Neutrophil (primary cell): ENCODE measurements around the gene SPATA6L.

Source experiments
- H3K27ac ChIP-seq: fragments of 200-600 bp; sonication (generic); 2 replicates; pipeline ENCODE4 v1.5.1; 2016; ENCODE audit warnings: mild to moderate bottlenecking, moderate library complexity
- H3K27me3 ChIP-seq: fragments of 200-600 bp; sonication (generic); 2 replicates; pipeline ENCODE4 v1.6.0; 2016; ENCODE audit warnings: mild to moderate bottlenecking
- H3K36me3 ChIP-seq: fragments of 200-600 bp; sonication (generic); 2 replicates; pipeline ENCODE4 v1.5.1; 2017
- H3K4me1 ChIP-seq, 2 experiments: fragments of 200-600 bp in 1 of 2; sonication (generic) in 1 of 2; 1 replicate in 1 of 2; 2 replicates in 1 of 2; pipeline versions ENCODE4 v1.5.1 to v1.6.1; 2013 to 2016; ENCODE audit warnings: low read depth in 1 of 2, low read length in 1 of 2, mild to moderate bottlenecking in 1 of 2, moderate library complexity in 1 of 2; ENCODE audit not compliant: control insufficient read depth in 1 of 2, insufficient read depth in 1 of 2
- H3K4me3 ChIP-seq, 2 experiments: fragments of 200-600 bp in 1 of 2; sonication (generic) in 1 of 2; 1 replicate in 1 of 2; 2 replicates in 1 of 2; pipeline ENCODE4 v1.5.1; 2013 to 2016; ENCODE audit warnings: low read depth in 1 of 2, low read length in 1 of 2, mild to moderate bottlenecking in 1 of 2, moderate library complexity in 1 of 2
- H3K9me3 ChIP-seq: fragments of 200-600 bp; sonication (generic); 2 replicates; pipeline ENCODE4 v1.5.1; 2016
- TF ChIP-seq, protein P1 (sequence below): fragments of 200-600 bp; sonication (generic); IDR thresholded peaks from 2 replicates; pipeline ENCODE4 v1.5.1; 2016; ENCODE audit warnings: antibody characterized with exemption

Gene SPATA6L

DNA sequence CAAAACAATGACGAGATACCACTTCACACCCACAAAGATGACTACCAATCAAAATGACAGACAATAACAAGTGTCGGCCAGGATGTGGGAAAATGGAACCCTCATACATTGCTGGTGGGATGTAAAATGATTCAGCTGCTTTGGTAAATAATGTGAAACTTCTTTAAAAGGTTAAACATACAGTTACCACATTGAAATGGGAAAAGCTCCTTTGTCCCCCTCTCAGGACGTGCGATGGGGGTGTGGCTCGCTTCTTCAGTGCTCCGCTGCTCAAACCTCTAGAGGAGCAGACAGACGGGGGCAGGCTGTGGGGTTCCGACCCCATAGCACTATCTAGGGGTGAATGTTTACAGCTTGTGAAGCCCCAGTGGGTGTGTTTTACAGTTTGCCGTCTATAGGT lies 12.2 kb downstream of the SPATA6L start:
- no peak overlapping the region for H3K4me3 ChIP-seq
- no peak overlapping the region for H3K27ac ChIP-seq
- H3K9me3 ChIP-seq: no peaks in the 10 kb centered on the region
- no peaks in the 10 kb centered on the region for H3K4me1 ChIP-seq
- TF ChIP-seq, protein P1, sequence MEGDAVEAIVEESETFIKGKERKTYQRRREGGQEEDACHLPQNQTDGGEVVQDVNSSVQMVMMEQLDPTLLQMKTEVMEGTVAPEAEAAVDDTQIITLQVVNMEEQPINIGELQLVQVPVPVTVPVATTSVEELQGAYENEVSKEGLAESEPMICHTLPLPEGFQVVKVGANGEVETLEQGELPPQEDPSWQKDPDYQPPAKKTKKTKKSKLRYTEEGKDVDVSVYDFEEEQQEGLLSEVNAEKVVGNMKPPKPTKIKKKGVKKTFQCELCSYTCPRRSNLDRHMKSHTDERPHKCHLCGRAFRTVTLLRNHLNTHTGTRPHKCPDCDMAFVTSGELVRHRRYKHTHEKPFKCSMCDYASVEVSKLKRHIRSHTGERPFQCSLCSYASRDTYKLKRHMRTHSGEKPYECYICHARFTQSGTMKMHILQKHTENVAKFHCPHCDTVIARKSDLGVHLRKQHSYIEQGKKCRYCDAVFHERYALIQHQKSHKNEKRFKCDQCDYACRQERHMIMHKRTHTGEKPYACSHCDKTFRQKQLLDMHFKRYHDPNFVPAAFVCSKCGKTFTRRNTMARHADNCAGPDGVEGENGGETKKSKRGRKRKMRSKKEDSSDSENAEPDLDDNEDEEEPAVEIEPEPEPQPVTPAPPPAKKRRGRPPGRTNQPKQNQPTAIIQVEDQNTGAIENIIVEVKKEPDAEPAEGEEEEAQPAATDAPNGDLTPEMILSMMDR: no peak
- peaks cover 70% of the 10 kb centered on the region for H3K27me3 ChIP-seq
- no peaks in the 10 kb centered on the region for H3K36me3 ChIP-seq

DNA sequence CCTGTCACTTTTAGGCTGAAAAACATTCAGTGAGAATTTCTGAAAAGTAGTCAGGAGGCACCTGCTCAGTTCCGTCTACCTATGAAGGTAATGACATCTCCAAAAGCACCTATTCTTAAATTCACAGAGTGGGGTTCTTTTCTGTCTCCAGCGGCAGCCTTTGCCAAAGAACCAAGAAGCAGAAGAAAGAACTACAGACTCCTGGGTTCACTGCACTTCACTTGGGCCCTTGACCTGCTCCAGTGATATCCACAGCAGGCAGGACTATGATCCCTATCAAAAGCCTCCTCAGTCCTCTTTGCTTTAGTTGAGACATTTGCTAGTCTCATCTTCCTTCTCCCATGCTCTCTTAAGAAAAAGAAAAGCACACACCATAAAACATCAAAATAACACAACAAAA lies 23.9 kb downstream of the SPATA6L start:
- no peaks in the 10 kb centered on the region for H3K36me3 ChIP-seq
- H3K9me3 ChIP-seq: no peaks in the 10 kb centered on the region
- no peak overlapping the region for H3K4me3 ChIP-seq
- H3K27ac ChIP-seq: no peak overlapping the region
- H3K27me3 ChIP-seq: peaks cover 9% of the 10 kb centered on the region
- no peaks in the 10 kb centered on the region for H3K4me1 ChIP-seq
- TF ChIP-seq, protein P1: no peak

DNA sequence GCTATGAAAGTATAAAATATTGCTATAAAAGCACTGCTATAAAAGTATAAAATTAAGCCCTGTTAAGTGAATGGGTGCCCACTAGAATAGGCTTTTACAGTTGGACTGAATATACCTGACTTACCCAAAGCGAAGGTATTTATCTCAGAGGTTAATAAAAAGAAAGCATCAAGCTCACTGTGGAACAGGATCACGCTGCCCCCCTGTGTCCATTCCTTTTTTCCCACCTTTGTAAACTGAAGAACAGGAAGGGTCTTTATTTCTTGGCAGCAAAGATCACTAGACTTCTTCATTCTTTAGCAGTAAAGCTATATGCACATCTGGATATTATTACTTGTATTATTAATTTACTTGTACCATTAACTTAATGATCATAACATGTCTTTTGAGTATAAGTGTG lies 26.3 kb downstream of the SPATA6L start:
- no peaks in the 10 kb centered on the region for H3K9me3 ChIP-seq
- H3K27me3 ChIP-seq: peaks cover 30% of the 10 kb centered on the region
- TF ChIP-seq, protein P1: no peak
- H3K36me3 ChIP-seq: no peaks in the 10 kb centered on the region
- H3K27ac ChIP-seq: no peak overlapping the region
- H3K4me3 ChIP-seq: no peak overlapping the region
- no peaks in the 10 kb centered on the region for H3K4me1 ChIP-seq

DNA sequence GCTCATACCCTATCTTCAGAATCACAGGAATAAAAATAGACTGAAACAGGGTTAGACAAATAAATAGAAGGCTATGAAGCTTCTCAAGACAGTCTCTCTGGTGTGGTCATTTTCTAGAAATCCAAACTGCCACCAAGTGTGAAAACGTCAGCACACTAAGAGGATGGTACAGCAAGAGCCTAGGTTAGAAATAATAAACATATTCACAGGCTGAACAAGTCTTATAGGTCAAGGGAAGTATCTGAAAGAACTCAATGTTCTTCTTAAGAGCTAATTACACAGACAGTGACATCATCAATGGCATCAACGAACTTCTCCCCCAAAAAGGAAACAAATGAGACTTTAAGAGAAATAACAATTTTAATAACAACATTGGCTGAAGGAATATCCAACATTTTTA lies 26.9 kb downstream of the SPATA6L start:
- TF ChIP-seq, protein P1: no peak
- no peak overlapping the region for H3K4me3 ChIP-seq

DNA sequence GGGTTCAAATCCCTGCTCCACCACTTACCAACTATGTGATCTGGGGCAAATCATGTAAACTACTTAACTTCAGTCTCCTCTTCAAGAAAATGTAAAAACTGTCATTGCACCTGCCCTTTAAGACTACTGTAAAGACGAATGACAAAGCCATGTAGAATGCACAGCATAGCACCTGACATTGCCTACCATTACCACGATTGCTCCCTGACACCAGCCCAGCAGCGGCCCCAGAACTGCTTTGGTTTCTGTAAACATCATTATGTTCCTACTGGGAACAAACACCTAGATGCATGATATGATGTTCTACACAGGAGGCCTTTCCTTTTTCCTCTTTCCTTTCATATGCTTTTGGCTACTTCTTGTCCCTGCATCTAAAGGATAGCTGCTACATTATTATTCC lies 27.3 kb downstream of the SPATA6L start:
- Histone ChIP-seq H3K4me1 (no peaks in the 10 kb centered on the region), H3K36me3 (no peaks in the 10 kb centered on the region)

More for the DNA sequence above, 26.9 kb downstream of the SPATA6L start:
- H3K9me3 ChIP-seq: no peaks in the 10 kb centered on the region
- H3K27ac ChIP-seq: no peak overlapping the region
- peaks cover 36% of the 10 kb centered on the region for H3K27me3 ChIP-seq
- no peaks in the 10 kb centered on the region for H3K36me3 ChIP-seq
- H3K4me1 ChIP-seq: no peaks in the 10 kb centered on the region

More for the DNA sequence above, 27.3 kb downstream of the SPATA6L start:
- Histone ChIP-seq H3K4me3 (no peak overlapping the region), H3K27ac (no peak overlapping the region), H3K9me3 (no peaks in the 10 kb centered on the region), H3K27me3 (peaks cover 41% of the 10 kb centered on the region)
- TF ChIP-seq, protein P1: no peak
